Thymus (tissue), 11 donors: ENCODE results near the gene ADPRH. TPM values are rescaled to one million over a fixed set of nuclear protein-coding genes. Genes with fewer than 3 reads are reported as not detected.

Source experiments
- DNase-seq, 9 donors: peaks; one replicate each; pipeline ENCODE4 v3.0.0-alpha.2; 2013; ENCODE audit warnings: low spot score in 9 of 9, low read depth in 6 of 9, missing footprints in 1 of 9
- H3K27ac ChIP-seq, 2 donors: one replicate each; pipeline ENCODE4 v1.5.1; 2013; ENCODE audit warnings: control low read depth in 1 of 2, low read depth in 1 of 2, low read length in 1 of 2, mild to moderate bottlenecking in 1 of 2, moderate library complexity in 1 of 2
- H3K27me3 ChIP-seq, 2 donors: one replicate each; pipeline ENCODE4 v1.5.1; 2013; ENCODE audit warnings: low read length in 1 of 2; ENCODE audit not compliant: control insufficient read depth in 2 of 2, insufficient read depth in 1 of 2
- H3K36me3 ChIP-seq, 2 donors: one replicate each; pipeline ENCODE4 v1.5.1; 2013; ENCODE audit warnings: low read length in 1 of 2, mild to moderate bottlenecking in 1 of 2, moderate library complexity in 1 of 2; ENCODE audit not compliant: control insufficient read depth in 2 of 2, insufficient read depth in 2 of 2
- H3K4me1 ChIP-seq, 2 donors: one replicate each; pipeline ENCODE4 v1.5.1; 2013; ENCODE audit warnings: low read length in 2 of 2; ENCODE audit not compliant: control insufficient read depth in 2 of 2, insufficient read depth in 2 of 2
- H3K4me3 ChIP-seq, 2 donors: one replicate each; pipeline ENCODE4 v1.5.1; 2013; ENCODE audit warnings: low read length in 2 of 2, control low read depth in 1 of 2, mild to moderate bottlenecking in 1 of 2
- H3K9me3 ChIP-seq, 2 donors: one replicate each; pipeline ENCODE4 v1.5.1; 2013; ENCODE audit warnings: low read length in 1 of 2, mild to moderate bottlenecking in 1 of 2; ENCODE audit not compliant: control insufficient read depth in 2 of 2, insufficient read depth in 1 of 2
- WGBS: extraction: QIAGEN DNeasy Blood & Tissue Kit; methylation state at CpG from one replicate; pipeline ENCODE4 v1.1.7; 2013; 5-methylcytosine and 5-hydroxymethylcytosine counted together
- polyA plus RNA-seq: library from polyadenylated mRNA; stranded (reverse); fragments of 200-250 nt; gene quantifications from one replicate; pipeline ENCODE4 v1.2.3, GENCODE V29; 2013
- total RNA-seq: library from RNA; stranded (reverse); fragments of 120-200 nt; gene quantifications from one replicate; pipeline ENCODE4 v1.2.4, GENCODE V29; 2013
- donor health status: healthy.

ADPRH gene
- total and polyA plus RNA-seq, 2 donors = 2.5 to 8.2 TPM

DNA sequence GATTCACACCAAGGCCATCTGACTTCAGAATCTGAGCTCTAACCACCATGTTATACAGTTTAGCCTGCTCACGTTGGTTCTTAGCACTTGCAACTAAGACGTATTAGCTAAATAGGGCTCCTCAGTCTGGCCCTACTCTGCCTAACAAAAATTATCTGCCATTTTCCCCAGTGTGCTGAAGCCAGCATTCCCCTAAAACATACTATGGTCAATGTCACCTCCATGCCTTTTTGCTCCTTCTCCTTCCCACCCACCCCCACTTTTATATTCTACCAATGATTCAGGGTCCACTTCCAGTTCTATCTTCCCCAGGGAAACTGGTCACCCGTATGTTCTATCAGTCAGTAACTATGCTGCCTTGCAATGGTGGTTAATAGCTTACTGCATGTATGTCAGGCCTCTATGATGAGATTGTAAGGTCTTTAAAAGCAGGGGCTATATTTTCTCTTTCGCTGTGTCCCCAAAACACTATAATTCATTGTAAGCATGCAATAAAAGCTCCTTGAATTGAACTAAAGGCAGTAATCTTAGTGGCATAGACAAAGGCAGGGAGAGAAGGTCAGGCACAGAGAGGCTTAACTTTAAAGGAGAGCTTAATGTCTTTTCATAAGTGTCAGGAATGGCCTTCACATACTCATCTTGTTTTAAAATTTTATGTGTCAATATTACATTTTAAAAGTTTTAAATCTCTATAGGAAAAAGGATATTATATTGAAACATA is 57.8 kb downstream of the ADPRH start:
- WGBS = 96% methylated on average over 4 of the region's 4 CpGs
- H3K36me3 ChIP-seq = peaks cover 2 to 3% of the 10 kb centered on the region in 2 donors
- H3K4me1 ChIP-seq = peaks cover 0 to 12% of the 10 kb centered on the region in 2 donors
- H3K4me3 ChIP-seq = no peak overlapping the region
- peak overlapping the region in 1 of 2 donors; percentile 52 for H3K27ac ChIP-seq
- no peaks in the 10 kb centered on the region for H3K9me3 ChIP-seq
- DNase-seq = no peak
- no peaks in the 10 kb centered on the region for H3K27me3 ChIP-seq

GRCh38 chr3:119637679-119638477 is 58.6 kb downstream of the ADPRH start:
- H3K4me1 ChIP-seq = peaks cover 0 to 12% of the 10 kb centered on the region in 2 donors
- H3K27ac ChIP-seq = peak overlapping the region; percentile 73 to 82
- no peaks in the 10 kb centered on the region for H3K9me3 ChIP-seq
- peaks cover 3 to 4% of the 10 kb centered on the region in 2 donors for H3K36me3 ChIP-seq
- H3K4me3 ChIP-seq = no peak overlapping the region
- WGBS = 58% methylated on average over 3 of the region's 3 CpGs
- no peaks in the 10 kb centered on the region for H3K27me3 ChIP-seq
- DNase-seq = peak in 1 of 9 donors; percentile 28

Other genes starting within 250 kb of the ADPRH start
- 19.6 TPM for gene TMEM39A, start 115.9 kb upstream of the ADPRH start, total RNA-seq
- gene TMEM39A, start 115.9 kb upstream of the ADPRH start, polyA plus RNA-seq = 10.8 TPM
- 18.3 TPM for gene POGLUT1, start 110.5 kb upstream of the ADPRH start, total RNA-seq
- 23.6 TPM for gene POGLUT1, start 110.5 kb upstream of the ADPRH start, polyA plus RNA-seq
- gene TIMMDC1, start 80.9 kb upstream of the ADPRH start, total RNA-seq = 70.6 TPM
- gene TIMMDC1, start 80.9 kb upstream of the ADPRH start, polyA plus RNA-seq = 133 TPM
- 6.2 TPM for gene CD80, start 19.9 kb upstream of the ADPRH start, total RNA-seq
- gene CD80, start 19.9 kb upstream of the ADPRH start, polyA plus RNA-seq = 3.3 TPM
- 1.1 TPM for gene PLA1A, start 18.4 kb downstream of the ADPRH start, total RNA-seq
- gene PLA1A, start 18.4 kb downstream of the ADPRH start, polyA plus RNA-seq = 3.0 TPM
- gene POPDC2, start 81.1 kb downstream of the ADPRH start, total RNA-seq = 3.0 TPM
- gene POPDC2, start 81.1 kb downstream of the ADPRH start, polyA plus RNA-seq = 8.4 TPM
- 85.3 TPM for gene COX17, start 97.9 kb downstream of the ADPRH start, total RNA-seq
- gene COX17, start 97.9 kb downstream of the ADPRH start, polyA plus RNA-seq = 171 TPM
- gene CFAP91, start 123.5 kb downstream of the ADPRH start, total RNA-seq = 1.1 TPM
- 2.8 TPM for gene CFAP91, start 123.5 kb downstream of the ADPRH start, polyA plus RNA-seq
- gene NR1I2, start 202.6 kb downstream of the ADPRH start, total RNA-seq = 0.14 TPM
- 0.21 TPM for gene NR1I2, start 202.6 kb downstream of the ADPRH start, polyA plus RNA-seq